K562 (cell line): ENCODE measurements around the gene EIF4E2. TPM values are rescaled to one million over a fixed set of nuclear protein-coding genes. Genes with fewer than 3 reads are reported as not detected.
A peak's percentile ranks its signal among the peaks of the same experiment; 100 is the strongest.

Source experiments
- ATAC-seq: fragments of 200-7000 bp; cut with Tn5 transposase; 3 replicates; pipeline ENCODE4 v1.9.1; 2020; ENCODE audit warnings: moderate library complexity
- BruUV-seq: library from RNA; stranded (reverse); fragments of 400-500 nt; replicated peaks from 2 replicates; lab custom pipeline; 2021; lab: Mats Ljungman, UMichigan
- CTCF ChIA-PET: fragments of 300-600 bp; formaldehyde crosslinking; extraction: SDS; loops from one replicate; lab custom pipeline; 2021; ENCODE audit warnings: low intra/inter-chr PET ratio; lab: Yijun Ruan, JAX
- POLR2A ChIA-PET: fragments of 300-600, 350-650 bp; sonication (Branson Sonifier 250); formaldehyde crosslinking; extraction: SDS; loops from one replicate; lab custom pipeline; 2021; ENCODE audit warnings: antibody characterized with exemption, inconsistent platforms; lab: Yijun Ruan, JAX
- DNase-seq, 4 experiments: peaks; one replicate each; pipeline versions ENCODE4 v3.0.0 to v3.0.0-alpha.2; 2011 to 2018; ENCODE audit warnings: low spot score in 3 of 4, mixed read lengths in 3 of 4; ENCODE audit errors: extremely low read depth in 1 of 4
- FAIRE-seq: peaks from 2 replicates; lab custom pipeline; 2011; peaks lifted over from hg19 to GRCh38; lab: Jason Lieb, UNC
- H2AFZ ChIP-seq: 2 replicates; pipeline ENCODE4 v1.6.0; 2011; ENCODE audit warnings: low read depth, low read length, control low read depth, inconsistent platforms
- H3K27ac ChIP-seq: fragments of 200-600 bp; 3 replicates; pipeline ENCODE4 v1.8.0; 2011; ENCODE audit warnings: low read depth, mild to moderate bottlenecking, control low read depth, inconsistent platforms, low read length, moderate library complexity, mixed read lengths; ENCODE audit errors: extremely low read depth
- H3K27me3 ChIP-seq, 2 experiments: fragments of 300-600 bp in 1 of 2; 2 replicates in 1 of 2; 3 replicates in 1 of 2; pipeline versions ENCODE4 v1.6.0 to v1.8.0; 2011; ENCODE audit warnings: inconsistent platforms in 2 of 2, low read length in 2 of 2, mild to moderate bottlenecking in 1 of 2, mixed read lengths in 1 of 2, moderate library complexity in 1 of 2; ENCODE audit not compliant: control insufficient read depth in 2 of 2, insufficient read depth in 2 of 2
- H3K36me3 ChIP-seq: fragments of 300-600 bp; 3 replicates; pipeline ENCODE4 v1.8.0; 2011; ENCODE audit warnings: mild to moderate bottlenecking, low read length, inconsistent platforms; ENCODE audit not compliant: control insufficient read depth, insufficient read depth
- H3K4me1 ChIP-seq, 2 experiments: fragments of 200-600 bp in 1 of 2; replicated peaks in 1 of 2; 2 replicates in 1 of 2; 3 replicates in 1 of 2; pipeline versions ENCODE4 v1.5.1 to v1.8.0; 2011; ENCODE audit warnings: inconsistent platforms in 2 of 2, low read length in 2 of 2, mild to moderate bottlenecking in 1 of 2, mixed read lengths in 1 of 2, moderate library complexity in 1 of 2; ENCODE audit not compliant: control insufficient read depth in 2 of 2, insufficient read depth in 2 of 2
- H3K4me2 ChIP-seq: 2 replicates; pipeline ENCODE4 v1.6.1; 2011; ENCODE audit warnings: low read length, control low read depth, inconsistent platforms, mixed read lengths; ENCODE audit not compliant: insufficient read depth
- H3K4me3 ChIP-seq: fragments of 200-600 bp; sonication (generic), shearing (Covaris generic); 2 replicates; pipeline ENCODE4 v1.5.1; 2016; ENCODE audit warnings: control low read depth, inconsistent platforms
- H3K79me2 ChIP-seq: fragments of 200-600 bp; 3 replicates; pipeline ENCODE4 v1.8.0; 2011; ENCODE audit warnings: low read length, inconsistent platforms; ENCODE audit not compliant: control insufficient read depth, insufficient read depth
- H3K9ac ChIP-seq, 2 experiments: 2 replicates each; pipeline versions ENCODE4 v1.6.0 to v1.6.1; 2011; ENCODE audit warnings: low read depth in 2 of 2, low read length in 2 of 2, control low read depth in 1 of 2, inconsistent platforms in 1 of 2, mild to moderate bottlenecking in 1 of 2, mixed read lengths in 1 of 2; ENCODE audit not compliant: insufficient read depth in 1 of 2
- H3K9me1 ChIP-seq: one replicate; pipeline ENCODE4 v1.6.0; 2011; ENCODE audit warnings: inconsistent platforms, mild to moderate bottlenecking, low read length, moderate library complexity; ENCODE audit not compliant: control insufficient read depth, insufficient read depth
- H3K9me3 ChIP-seq: replicated peaks from 2 replicates; pipeline ENCODE4 v1.5.1; 2011; ENCODE audit warnings: low read depth, low read length, inconsistent platforms; ENCODE audit not compliant: control insufficient read depth, insufficient read depth
- H4K20me1 ChIP-seq: replicated peaks from 2 replicates; pipeline ENCODE4 v1.6.1; 2011; ENCODE audit warnings: low read length, inconsistent platforms, mixed read lengths; ENCODE audit not compliant: control insufficient read depth, insufficient read depth
- ASH1L ChIP-seq: fragments of 450-650 bp; IDR thresholded peaks from 2 replicates; pipeline ENCODE4 v1.6.1; 2018; ENCODE audit warnings: borderline replicate concordance, mild to moderate bottlenecking, low read depth; ENCODE audit not compliant: partially characterized antibody
- BMI1 ChIP-seq: fragments of 150-350 bp; IDR thresholded peaks from 2 replicates; pipeline ENCODE4 v1.6.1; 2014; ENCODE audit warnings: low read length
- CBFA2T3 ChIP-seq: fragments of 450-650 bp; IDR thresholded peaks from 2 replicates; pipeline ENCODE4 v1.6.1; 2017
- COPS2 ChIP-seq: fragments of 450-650 bp; conservative IDR thresholded peaks from 2 replicates; pipeline ENCODE4 v1.6.1; 2016; ENCODE audit warnings: mild to moderate bottlenecking, moderate library complexity
- EWSR1 ChIP-seq: fragments of 450-650 bp; IDR thresholded peaks from 2 replicates; pipeline ENCODE4 v1.6.1; 2018; ENCODE audit warnings: borderline replicate concordance, mild to moderate bottlenecking, low read depth, moderate library complexity; ENCODE audit not compliant: partially characterized antibody
- FOXM1 ChIP-seq, 2 experiments: fragments of 450-650 bp in 1 of 2; sonication (generic) in 1 of 2; formaldehyde crosslinking in 1 of 2; IDR thresholded peaks; 2 replicates each; pipeline versions ENCODE4 v1.6.1 to v1.9.0; 2017 to 2022; ENCODE audit warnings: low read depth in 2 of 2, mild to moderate bottlenecking in 2 of 2, missing genetic modification reagents in 1 of 2, moderate library complexity in 1 of 2
- GATAD2A ChIP-seq: fragments of 450-650 bp; IDR thresholded peaks from 2 replicates; pipeline ENCODE4 v1.6.1; 2017
- GTF2A2 ChIP-seq: IDR thresholded peaks from 2 replicates; pipeline ENCODE4 v1.6.1; 2016; ENCODE audit warnings: mild to moderate bottlenecking, missing genetic modification characterization, missing compliant biosample characterization
- MTA1 ChIP-seq: fragments of 450-650 bp; IDR thresholded peaks from 2 replicates; pipeline ENCODE4 v1.6.1; 2017; ENCODE audit warnings: borderline replicate concordance
- SMC3 ChIP-seq: conservative IDR thresholded peaks from 2 replicates; pipeline ENCODE4 v1.6.1; 2011; ENCODE audit warnings: low read depth, low read length, improper control_type of control experiment; ENCODE audit not compliant: insufficient read depth
- SREBF2 ChIP-seq: sonication (generic); formaldehyde crosslinking; IDR thresholded peaks from 2 replicates; pipeline ENCODE4 v1.4.0; 2020; ENCODE audit warnings: mild to moderate bottlenecking, missing genetic modification reagents
- THRAP3 ChIP-seq: fragments of 450-650 bp; IDR thresholded peaks from 2 replicates; pipeline ENCODE4 v1.6.1; 2016; ENCODE audit warnings: mild to moderate bottlenecking, inconsistent platforms, borderline replicate concordance
- ZBTB17 ChIP-seq: fragments of 450-650 bp; formaldehyde crosslinking; IDR thresholded peaks from 2 replicates; pipeline ENCODE4 v1.4.0; 2020; ENCODE audit warnings: mild to moderate bottlenecking
- ZNF134 ChIP-seq: fragments of 250-450 bp; sonication (Bioruptor Pico); conservative IDR thresholded peaks from 2 replicates; pipeline ENCODE4 v1.4.0; 2020
- ZNF764 ChIP-seq: fragments of 250-450 bp; sonication (Bioruptor Pico); IDR thresholded peaks from 2 replicates; pipeline ENCODE4 v1.4.0; 2020; ENCODE audit warnings: low read depth, mild to moderate bottlenecking, moderate library complexity
- WGBS: fragments of 100-300 bp; shearing (Covaris generic); methylation state at CpG from one replicate; pipeline ENCODE4 v1.1.6; 2016; ENCODE audit warnings: low coverage, mixed read lengths; ENCODE audit not compliant: insufficient coverage; ENCODE audit errors: missing lambda C conversion rate; 5-methylcytosine and 5-hydroxymethylcytosine counted together
- in situ Hi-C: fragments of 300-500 bp; cut with MboI; formaldehyde crosslinking; loops from 4 replicates; pipeline ENCODE4 v1.15.0; 2018; ENCODE audit warnings: inconsistent platforms, mixed read lengths
- intact Hi-C: fragments of 100-400 bp; cut with micrococcal nuclease; formaldehyde crosslinking; loops from 2 replicates; pipeline ENCODE4 v1.14.2; 2022
- polyA plus RNA-seq, 8 experiments: library from polyadenylated mRNA; depleted of rRNA in 4 of 8; stranded (reverse) in 5 of 8; unstranded in 3 of 8; fragments of >200 nt; fragmentation: Nextera tagmentation in 2 of 8; fragmentation: Illumina TruSeq in 1 of 8; extraction: Ambion mirVana in 2 of 8; extraction: Trizol in 1 of 8; gene quantifications; 2 replicates each; pipeline versions ENCODE4 v1.2.1 to v1.2.3, GENCODE V29; 2011 to 2014; ENCODE audit warnings: inconsistent platforms in 1 of 8, missing spikeins in 1 of 8
- total RNA-seq, 7 experiments: library from RNA; depleted of rRNA in 6 of 7; stranded (reverse); fragments of >200 nt in 6 of 7; fragmentation: Illumina TruSeq in 2 of 7; extraction: Trizol in 2 of 7; gene quantifications; 2 replicates each; pipeline versions ENCODE4 v1.2.1 to v1.2.3, GENCODE V29; 2011 to 2021; ENCODE audit warnings: low replicate concordance in 1 of 7
- TF ChIP-seq, protein P1 (sequence below): sonication (generic); formaldehyde crosslinking; IDR thresholded peaks from 2 replicates; pipeline ENCODE4 v1.9.0; 2022; ENCODE audit warnings: mild to moderate bottlenecking, missing genetic modification reagents
- TF ChIP-seq, protein P2 (sequence below): IDR thresholded peaks from 2 replicates; pipeline ENCODE4 v1.6.1; 2011; ENCODE audit not compliant: insufficient read length; ENCODE audit errors: extremely low read depth
- TF ChIP-seq, protein P3 (sequence below): fragments of 450-650 bp; conservative IDR thresholded peaks from 2 replicates; pipeline ENCODE4 v1.6.1; 2016; ENCODE audit warnings: missing genetic modification characterization, low read depth, mild to moderate bottlenecking, control low read depth, missing compliant biosample characterization

Gene EIF4E2
- total and polyA plus RNA-seq, 9 of the 15 experiments (the other 6 are each of a cell fraction or from before 2014, with no cell fraction given), result 33.9 to 169 (median 77.5) TPM

DNA sequence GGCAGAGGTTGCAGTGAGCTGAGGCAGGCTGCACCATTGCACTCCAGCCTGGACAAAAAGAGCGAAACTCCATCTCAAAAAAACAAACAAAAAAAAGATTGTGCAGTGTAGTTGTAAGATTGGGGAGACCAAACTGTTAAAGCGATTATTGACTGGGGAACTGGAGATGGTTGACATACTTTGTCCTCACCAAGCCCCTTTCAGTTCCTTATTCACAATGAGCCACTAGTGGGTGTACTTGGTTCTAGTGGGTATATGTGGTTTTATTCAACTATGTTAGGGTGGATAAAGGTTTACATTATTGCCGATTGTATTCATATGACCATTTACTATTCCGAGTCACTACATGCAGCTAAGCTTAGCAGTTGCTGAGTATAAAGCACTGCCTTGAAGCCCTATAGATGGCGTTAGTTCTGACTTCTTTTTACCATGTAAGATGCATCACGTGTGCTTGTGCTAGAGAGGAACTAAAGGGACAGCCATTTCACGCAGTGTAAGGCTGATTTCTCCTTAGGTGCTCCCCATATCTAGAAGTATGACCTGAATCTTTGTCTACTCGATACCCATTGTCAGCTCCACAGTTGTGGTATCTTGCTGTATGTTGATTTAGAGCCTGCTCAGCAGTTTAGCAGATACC, 12.1 kb downstream of the EIF4E2 start (continued):
- TF ChIP-seq, protein P1, sequence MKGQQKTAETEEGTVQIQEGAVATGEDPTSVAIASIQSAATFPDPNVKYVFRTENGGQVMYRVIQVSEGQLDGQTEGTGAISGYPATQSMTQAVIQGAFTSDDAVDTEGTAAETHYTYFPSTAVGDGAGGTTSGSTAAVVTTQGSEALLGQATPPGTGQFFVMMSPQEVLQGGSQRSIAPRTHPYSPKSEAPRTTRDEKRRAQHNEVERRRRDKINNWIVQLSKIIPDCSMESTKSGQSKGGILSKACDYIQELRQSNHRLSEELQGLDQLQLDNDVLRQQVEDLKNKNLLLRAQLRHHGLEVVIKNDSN (CRISPR knock-in tag), result peak; percentile 74

DNA sequence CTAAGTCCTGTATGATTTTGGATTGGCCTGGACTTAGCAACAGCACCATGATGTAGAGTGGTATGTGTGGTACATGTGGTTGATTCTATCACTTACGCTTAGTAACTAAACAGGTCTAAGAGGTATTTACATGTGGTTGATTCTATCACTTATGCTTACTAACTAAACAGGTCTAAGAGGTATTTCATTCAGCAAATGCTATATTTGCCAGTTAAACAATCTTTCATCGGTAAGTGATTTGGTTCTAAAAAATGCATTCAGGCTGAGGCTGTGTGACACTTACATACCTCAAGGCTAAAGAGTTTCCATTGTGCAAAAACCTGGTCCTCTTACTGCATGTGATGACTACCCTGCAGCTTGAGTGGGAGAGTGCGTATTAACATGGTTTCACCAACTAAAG, 13.1 kb downstream of the EIF4E2 start:
- Histone ChIP-seq H3K27me3 (no peaks in the 10 kb centered on the region), H3K36me3 (peaks cover 65% of the 10 kb centered on the region; the same call in 2 of the 3 replicates), H3K4me1 (no peaks in the 10 kb centered on the region), H3K79me2 (no peaks in the 10 kb centered on the region), H2AFZ (no peak overlapping the region), H3K9me1 (no peaks in the 10 kb centered on the region), H3K4me3 (no peak overlapping the region), H4K20me1 (no peaks in the 10 kb centered on the region), H3K9ac (no peak overlapping the region), H3K4me2 (no peak overlapping the region), H3K9me3 (no peaks in the 10 kb centered on the region), H3K27ac (no peak overlapping the region)
- BruUV-seq, result no TSS peak
- ATAC-seq, result no peak
- ChIA-PET CTCF (no interaction called here), POLR2A (interaction anchor here (1.2 to 1.7 kb wide), 2 partner anchors 9 to 12 kb away, joined by 3 to 6 read pairs; no protein-coding TSS in a partner anchor)
- FAIRE-seq, result no peak
- WGBS, result 67% methylated on average over 3 of the region's 3 CpGs
- DNase-seq, result no peak
- in situ Hi-C loops (no loop called here), intact Hi-C loops (no loop called here)
- no peak for TF ChIP-seq CBFA2T3
- TF ChIP-seq SREBF2 (CRISPR knock-in tag), result no peak
- no peak for TF ChIP-seq THRAP3
- no peak for TF ChIP-seq COPS2
- TF ChIP-seq, protein P2, sequence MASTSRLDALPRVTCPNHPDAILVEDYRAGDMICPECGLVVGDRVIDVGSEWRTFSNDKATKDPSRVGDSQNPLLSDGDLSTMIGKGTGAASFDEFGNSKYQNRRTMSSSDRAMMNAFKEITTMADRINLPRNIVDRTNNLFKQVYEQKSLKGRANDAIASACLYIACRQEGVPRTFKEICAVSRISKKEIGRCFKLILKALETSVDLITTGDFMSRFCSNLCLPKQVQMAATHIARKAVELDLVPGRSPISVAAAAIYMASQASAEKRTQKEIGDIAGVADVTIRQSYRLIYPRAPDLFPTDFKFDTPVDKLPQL, result no peak
- no peak for TF ChIP-seq BMI1
- TF ChIP-seq, protein P1 (CRISPR knock-in tag), result no peak
- TF ChIP-seq ASH1L, result no peak
- no peak for TF ChIP-seq EWSR1
- no peak for TF ChIP-seq FOXM1 (IDR thresholded peaks at IDR 0.05; ENCODE audit: low read depth)
- no peak for TF ChIP-seq FOXM1 (CRISPR knock-in tag; IDR thresholded peaks at IDR 0.05; ENCODE audit: low read depth)
- no peak for TF ChIP-seq ZNF134
- TF ChIP-seq GATAD2A, result no peak
- TF ChIP-seq ZNF764 (CRISPR knock-in tag), result no peak
- no peak for TF ChIP-seq ZBTB17 (CRISPR knock-in tag)
- TF ChIP-seq, protein P3, sequence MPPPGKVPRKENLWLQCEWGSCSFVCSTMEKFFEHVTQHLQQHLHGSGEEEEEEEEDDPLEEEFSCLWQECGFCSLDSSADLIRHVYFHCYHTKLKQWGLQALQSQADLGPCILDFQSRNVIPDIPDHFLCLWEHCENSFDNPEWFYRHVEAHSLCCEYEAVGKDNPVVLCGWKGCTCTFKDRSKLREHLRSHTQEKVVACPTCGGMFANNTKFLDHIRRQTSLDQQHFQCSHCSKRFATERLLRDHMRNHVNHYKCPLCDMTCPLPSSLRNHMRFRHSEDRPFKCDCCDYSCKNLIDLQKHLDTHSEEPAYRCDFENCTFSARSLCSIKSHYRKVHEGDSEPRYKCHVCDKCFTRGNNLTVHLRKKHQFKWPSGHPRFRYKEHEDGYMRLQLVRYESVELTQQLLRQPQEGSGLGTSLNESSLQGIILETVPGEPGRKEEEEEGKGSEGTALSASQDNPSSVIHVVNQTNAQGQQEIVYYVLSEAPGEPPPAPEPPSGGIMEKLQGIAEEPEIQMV (tag), result no peak
- no peak for TF ChIP-seq SMC3
- TF ChIP-seq MTA1, result no peak
- no peak for TF ChIP-seq GTF2A2 (tag)
